Fibroblast of the aortic adventitia (primary cell): ENCODE data around the gene CABP1. TPM values are rescaled to one million over a fixed set of nuclear protein-coding genes. Genes with fewer than 3 reads are reported as not detected.
"Not testable (repeated sequence)": the region's sequence is repeated elsewhere in the genome, so short reads cannot be mapped to it uniquely, and the experiment has no call there.

ENCODE experiments used
- DNase-seq: peaks from one replicate; pipeline ENCODE4 v3.0.0-alpha.2; 2010; ENCODE audit warnings: low read depth
- H3K4me3 ChIP-seq: 2 replicates; pipeline ENCODE4 v1.5.1; 2011; ENCODE audit warnings: low read depth, mild to moderate bottlenecking, control low read depth, low read length, moderate library complexity
- total RNA-seq: library from RNA; depleted of rRNA; stranded (reverse); fragments of >200 nt; gene quantifications from 2 replicates; pipeline ENCODE4 v1.2.3, GENCODE V29; 2012; ENCODE audit warnings: low replicate concordance
- TF ChIP-seq, protein P1 (sequence below): IDR thresholded peaks from 2 replicates; pipeline ENCODE4 v1.5.1; 2011; ENCODE audit warnings: mild to moderate bottlenecking, low read length, control low read depth, inconsistent platforms; ENCODE audit not compliant: insufficient read depth

Gene CABP1
- total RNA-seq, 1 donor = 0.54 TPM

DNA sequence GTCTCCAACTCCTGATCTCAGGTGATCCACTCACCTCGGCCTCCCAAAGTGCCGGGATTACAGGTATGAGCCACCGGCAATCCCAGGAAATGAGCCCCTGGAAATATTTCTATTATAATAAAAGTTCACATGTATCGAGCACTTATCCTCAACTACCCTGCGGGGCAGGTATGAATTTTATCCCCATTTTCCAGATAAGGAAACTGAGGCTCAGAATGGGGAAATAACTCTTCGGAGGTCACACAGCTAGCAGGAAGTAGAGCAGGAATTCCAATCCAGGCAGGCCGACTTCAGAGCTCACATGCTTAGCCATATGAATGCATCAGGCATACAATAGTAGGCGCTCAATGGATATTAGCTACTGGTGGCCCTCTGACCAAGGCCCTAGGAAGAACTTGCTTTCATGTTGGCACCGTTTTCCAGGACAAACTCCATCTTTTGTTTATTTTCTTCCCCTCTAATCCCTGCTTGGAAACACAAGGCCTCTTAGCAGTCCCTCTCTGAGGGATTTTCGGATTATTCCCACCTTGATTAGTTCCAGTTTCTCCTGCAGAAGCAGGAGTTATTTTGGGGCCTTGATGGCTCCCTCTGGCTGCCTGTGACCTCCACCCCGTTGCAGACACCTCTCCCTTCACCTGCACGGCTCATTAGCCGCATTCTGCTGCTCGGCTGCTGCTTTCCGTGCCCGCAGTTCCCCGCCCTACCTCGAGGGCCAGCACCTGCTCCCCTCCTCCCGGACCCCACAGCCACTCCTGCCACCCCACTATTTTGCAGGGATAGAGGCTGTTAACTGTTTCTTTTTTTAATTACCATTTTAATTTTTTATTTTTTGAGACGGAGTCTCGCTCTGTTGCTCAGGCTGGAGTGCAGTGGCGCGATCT, 40.5 kb upstream of the CABP1 start:
- no peak overlapping the region for H3K4me3 ChIP-seq
- DNase-seq = no peak
- TF ChIP-seq, protein P1, sequence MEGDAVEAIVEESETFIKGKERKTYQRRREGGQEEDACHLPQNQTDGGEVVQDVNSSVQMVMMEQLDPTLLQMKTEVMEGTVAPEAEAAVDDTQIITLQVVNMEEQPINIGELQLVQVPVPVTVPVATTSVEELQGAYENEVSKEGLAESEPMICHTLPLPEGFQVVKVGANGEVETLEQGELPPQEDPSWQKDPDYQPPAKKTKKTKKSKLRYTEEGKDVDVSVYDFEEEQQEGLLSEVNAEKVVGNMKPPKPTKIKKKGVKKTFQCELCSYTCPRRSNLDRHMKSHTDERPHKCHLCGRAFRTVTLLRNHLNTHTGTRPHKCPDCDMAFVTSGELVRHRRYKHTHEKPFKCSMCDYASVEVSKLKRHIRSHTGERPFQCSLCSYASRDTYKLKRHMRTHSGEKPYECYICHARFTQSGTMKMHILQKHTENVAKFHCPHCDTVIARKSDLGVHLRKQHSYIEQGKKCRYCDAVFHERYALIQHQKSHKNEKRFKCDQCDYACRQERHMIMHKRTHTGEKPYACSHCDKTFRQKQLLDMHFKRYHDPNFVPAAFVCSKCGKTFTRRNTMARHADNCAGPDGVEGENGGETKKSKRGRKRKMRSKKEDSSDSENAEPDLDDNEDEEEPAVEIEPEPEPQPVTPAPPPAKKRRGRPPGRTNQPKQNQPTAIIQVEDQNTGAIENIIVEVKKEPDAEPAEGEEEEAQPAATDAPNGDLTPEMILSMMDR = no peak

DNA sequence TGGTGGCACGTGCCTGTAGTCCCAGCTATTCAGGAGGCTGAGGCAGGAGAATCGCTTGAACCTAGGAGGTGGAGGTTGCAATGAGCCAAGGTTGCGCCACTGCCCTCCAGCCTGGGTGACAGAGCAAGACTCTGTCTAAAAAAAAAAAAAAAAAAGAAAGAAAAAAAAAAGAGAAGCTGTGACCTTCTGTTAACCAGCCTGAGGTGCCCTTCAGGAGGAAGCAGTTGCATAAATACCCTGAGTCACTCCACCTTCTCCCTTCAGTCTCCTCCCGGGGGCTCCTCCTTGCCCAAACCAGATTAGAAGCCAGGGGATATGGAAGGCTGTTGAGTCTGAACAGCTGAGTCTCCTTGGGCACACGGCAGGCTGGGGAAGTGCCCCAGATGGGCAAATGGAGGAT, 38.0 kb upstream of the CABP1 start:
- not testable (repeated sequence) for H3K4me3 ChIP-seq, DNase-seq

DNA sequence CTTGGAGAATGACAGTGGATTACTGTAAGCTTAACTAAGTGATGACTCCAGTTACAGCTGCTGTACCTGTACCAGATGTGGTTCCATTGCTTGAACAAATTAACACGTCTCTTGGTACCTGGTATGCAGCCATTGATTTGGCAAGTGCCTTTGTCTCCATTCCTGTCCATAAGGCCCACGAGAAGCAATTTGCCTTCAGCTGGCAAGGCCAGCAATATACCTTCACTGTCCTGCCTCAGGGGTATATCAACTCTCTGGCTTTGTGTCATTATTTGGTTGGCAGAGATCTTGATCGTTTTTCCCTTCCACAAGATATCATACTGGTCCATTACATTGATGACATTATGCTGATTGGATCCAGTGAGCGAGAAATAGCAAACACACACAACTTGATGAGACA, 29.9 kb upstream of the CABP1 start:
- no peak for DNase-seq
- TF ChIP-seq, protein P1 = no peak

DNA sequence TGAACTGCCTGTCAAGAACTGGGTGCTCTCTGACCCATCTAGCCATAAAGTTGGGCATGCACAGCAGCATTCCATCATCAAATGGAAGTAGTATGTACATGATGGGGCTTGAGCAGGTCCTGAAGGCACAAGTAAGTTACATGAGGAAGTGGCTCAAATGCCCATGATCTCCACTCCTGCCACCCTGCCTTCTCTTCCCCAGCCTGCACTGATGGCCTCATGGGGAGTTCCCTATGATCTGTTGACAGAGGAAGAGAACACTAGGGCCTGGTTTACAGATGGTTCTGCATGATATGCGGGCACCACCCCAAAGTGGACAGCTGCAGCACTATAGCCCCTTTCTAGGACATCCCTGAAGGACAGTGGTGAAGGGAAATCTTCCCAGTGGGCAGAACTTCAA, 28.9 kb upstream of the CABP1 start:
- H3K4me3 ChIP-seq, DNase-seq: not testable (repeated sequence)

More for the DNA sequence above, 29.9 kb upstream of the CABP1 start:
- H3K4me3 ChIP-seq = no peak overlapping the region

DNA sequence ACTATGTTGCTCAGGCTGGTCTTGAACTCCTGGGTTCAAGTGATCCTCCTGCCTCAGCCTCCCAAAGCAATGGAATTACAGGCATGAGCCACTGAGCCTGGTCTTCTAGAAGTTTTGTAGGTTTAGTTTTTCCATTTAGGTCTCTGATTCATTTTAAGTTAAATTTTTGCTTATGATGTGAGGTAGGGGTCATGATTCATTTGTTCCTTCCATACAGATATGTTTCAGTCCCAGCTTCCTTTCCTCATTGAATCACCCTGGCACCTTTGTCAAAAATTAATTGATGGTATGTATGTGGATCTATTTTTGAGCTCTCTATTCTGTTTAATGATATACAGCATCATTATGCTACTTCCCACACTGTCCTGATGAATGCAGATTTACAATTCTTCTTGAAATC, 25.6 kb upstream of the CABP1 start:
- no peak for DNase-seq
- no peak overlapping the region for H3K4me3 ChIP-seq
- TF ChIP-seq, protein P1 = no peak

DNA sequence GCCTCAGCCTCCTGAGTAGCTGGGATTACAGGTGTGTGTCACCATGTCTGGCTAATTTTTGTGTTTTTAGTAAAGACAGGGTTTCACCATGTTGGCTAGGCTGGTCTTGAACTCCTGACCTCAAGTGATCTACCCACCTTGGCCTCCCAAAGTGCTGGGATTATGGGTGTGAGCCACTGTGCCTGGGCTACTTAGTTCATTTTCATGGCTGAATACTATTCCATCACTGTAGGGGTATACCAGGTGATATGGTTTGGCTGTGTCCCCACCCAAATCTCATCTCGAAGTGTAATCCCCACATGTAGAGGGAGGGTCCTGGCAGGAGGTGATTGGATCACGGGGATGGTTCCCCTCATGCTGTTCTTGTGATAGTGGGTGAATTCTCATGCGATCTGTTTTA, 23.2 kb upstream of the CABP1 start:
- H3K4me3 ChIP-seq, DNase-seq: not testable (repeated sequence)

DNA sequence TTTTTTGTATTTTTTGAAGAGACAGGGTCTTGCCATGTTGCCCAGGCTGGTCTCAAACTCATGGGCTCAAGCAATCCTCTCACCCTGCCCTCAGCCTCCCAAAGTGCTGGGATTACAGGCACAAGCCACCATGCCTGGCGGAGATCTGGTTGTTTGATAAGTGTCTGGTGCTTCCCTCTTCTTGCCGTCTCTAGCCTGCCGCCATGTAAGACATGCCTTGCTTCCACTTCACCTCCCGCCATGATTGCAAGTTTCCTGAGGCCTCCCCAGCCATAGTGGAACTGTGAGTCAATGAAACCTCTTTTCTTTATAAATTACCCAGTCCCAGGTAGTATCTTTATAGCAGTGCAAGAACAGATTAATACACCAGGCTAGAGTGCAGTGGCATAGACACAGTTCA, 22.7 kb upstream of the CABP1 start:
- not testable (repeated sequence) for DNase-seq

DNA sequence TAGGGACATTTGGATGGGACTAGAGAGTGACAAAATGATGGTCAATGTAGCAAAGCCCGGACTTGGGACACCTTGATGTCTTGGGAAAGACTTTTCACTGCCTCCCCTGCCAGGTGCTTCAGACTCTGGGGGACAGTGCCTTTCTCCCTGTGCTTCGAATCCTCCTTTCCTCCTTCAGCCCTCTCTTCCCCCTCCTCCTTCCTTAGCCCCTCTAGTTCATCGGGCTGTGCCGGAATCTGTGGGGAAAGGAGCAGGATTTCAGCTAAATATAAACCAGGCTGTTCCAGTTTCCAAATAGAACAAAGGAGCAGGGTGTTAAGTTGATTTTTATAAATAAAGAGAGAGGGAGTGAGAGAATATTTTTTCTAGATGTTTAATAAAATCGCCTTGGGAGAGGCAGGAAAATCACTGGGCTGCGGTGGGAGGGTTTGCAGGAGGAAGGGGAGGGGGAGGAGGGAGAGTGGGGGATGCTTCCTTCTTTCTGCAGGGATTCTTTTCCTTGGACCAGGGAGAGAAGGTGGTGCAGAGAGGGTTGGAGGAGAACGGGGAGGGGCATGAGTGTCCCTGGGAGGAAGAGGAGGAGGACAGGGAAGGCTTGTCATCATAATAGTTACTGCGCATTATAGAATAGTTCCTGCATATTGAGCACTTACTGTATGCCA, 21.3 kb upstream of the CABP1 start:
- no peak for DNase-seq
- H3K4me3 ChIP-seq = no peak overlapping the region
- TF ChIP-seq, protein P1 = no peak

More for the DNA sequence above, 22.7 kb upstream of the CABP1 start:
- H3K4me3 ChIP-seq = not testable (repeated sequence)

DNA sequence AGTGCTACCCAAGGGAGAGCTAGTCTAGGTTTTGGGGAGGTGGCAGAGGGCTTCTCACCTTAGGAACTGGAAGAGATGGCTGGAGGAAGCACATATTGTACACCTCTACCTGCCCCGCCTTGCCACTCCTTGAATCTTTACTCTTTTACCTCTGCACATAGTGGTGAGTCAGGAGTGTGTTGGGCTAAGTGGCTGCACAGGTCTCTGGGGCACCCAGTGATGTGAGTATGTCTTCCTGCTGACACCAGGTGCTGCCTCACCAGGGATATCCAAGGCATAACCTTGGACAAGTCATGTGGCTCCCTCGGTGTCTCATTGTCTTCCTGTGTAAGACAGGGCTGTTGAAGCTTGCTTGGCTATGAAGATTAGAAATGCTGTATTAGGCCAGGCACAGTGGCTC, 19.8 kb upstream of the CABP1 start:
- TF ChIP-seq, protein P1 = no peak
- DNase-seq = no peak
- H3K4me3 ChIP-seq = no peak overlapping the region
